AG20443 (cell line): Measurements from ENCODE around the gene KIFC1.
A peak's percentile ranks its signal among the peaks of the same experiment; 100 is the strongest.
"Not testable (repeated sequence)": the region's sequence is repeated elsewhere in the genome, so short reads cannot be mapped to it uniquely, and the experiment has no call there.

Source experiments
- DNase-seq: peaks from one replicate; pipeline ENCODE4 v3.0.0; 2012; ENCODE audit warnings: low spot score, mixed read lengths

KIFC1 gene

GRCh38 chr6:33391278-33391921 is at the start of gene KIFC1:
KIFC1 (plus strand) TSS chr6:33391823; CDS start chr6:33391986, 163 bp downstream.
- DNase-seq, result peak; percentile 97

- DNase-seq, result not testable (repeated sequence)
Observed at GRCh38 chr6:33343606-33343952, 48.0 kb upstream of the KIFC1 start.

GRCh38 chr6:33343953-33344611 is 47.5 kb upstream of the KIFC1 start:
- no peak for DNase-seq

GRCh38 chr6:33344701-33345697 is 46.6 kb upstream of the KIFC1 start:
- DNase-seq, result peak; percentile 80

- DNase-seq, result not testable (repeated sequence)
Observed at GRCh38 chr6:33346972-33347371, 44.7 kb upstream of the KIFC1 start.

GRCh38 chr6:33347816-33348215 is 43.8 kb upstream of the KIFC1 start:
- DNase-seq, result no peak

GRCh38 chr6:33355860-33356259 is 35.8 kb upstream of the KIFC1 start:
- DNase-seq, result not testable (repeated sequence)

GRCh38 chr6:33356295-33356694 is 35.3 kb upstream of the KIFC1 start:
- no peak for DNase-seq

GRCh38 chr6:33357160-33357871 is 34.3 kb upstream of the KIFC1 start:
- DNase-seq, result not testable (repeated sequence)

GRCh38 chr6:33359331-33359730 is 32.3 kb upstream of the KIFC1 start:
- DNase-seq, result no peak

GRCh38 chr6:33363486-33363885 is 28.1 kb upstream of the KIFC1 start:
- DNase-seq, result not testable (repeated sequence)

GRCh38 chr6:33364475-33365205 is 27.0 kb upstream of the KIFC1 start:
- DNase-seq, result not testable (repeated sequence)

- not testable (repeated sequence) for DNase-seq
Observed at GRCh38 chr6:33365206-33365971, 26.2 kb upstream of the KIFC1 start.

GRCh38 chr6:33367009-33367714 is 24.5 kb upstream of the KIFC1 start:
- no peak for DNase-seq

GRCh38 chr6:33367715-33368025 is 24.0 kb upstream of the KIFC1 start:
- not testable (repeated sequence) for DNase-seq

GRCh38 chr6:33371901-33372300 is 19.7 kb upstream of the KIFC1 start:
- not testable (repeated sequence) for DNase-seq

- no peak for DNase-seq
Observed at GRCh38 chr6:33372526-33373123, 19.0 kb upstream of the KIFC1 start.

- DNase-seq, result no peak
Observed at GRCh38 chr6:33373960-33374910, 17.4 kb upstream of the KIFC1 start.
